C4-2B (cell line): Measurements from ENCODE around the gene KRT73.

ENCODE experiments used
- CTCF ChIP-seq: fragments of 450-650 bp; conservative IDR thresholded peaks from 2 replicates; pipeline ENCODE4 v1.5.1; 2017; ENCODE audit warnings: mild to moderate bottlenecking
- ZFX ChIP-seq: fragments of 450-650 bp; IDR thresholded peaks from 2 replicates; pipeline ENCODE4 v1.6.1; 2017

GRCh38 chr12:52641468-52641867 is 23.1 kb upstream of the KRT73 start:
- no peak for TF ChIP-seq CTCF
- no peak for TF ChIP-seq ZFX
